Measurements from ENCODE around the gene AJM1. TPM values are rescaled to one million over a fixed set of nuclear protein-coding genes. Genes with fewer than 3 reads are reported as not detected.
A peak's percentile ranks its signal among the peaks of the same experiment; 100 is the strongest.
"Not testable (repeated sequence)": the region's sequence is repeated elsewhere in the genome, so short reads cannot be mapped to it uniquely, and the experiment has no call there.

The AJM1 gene
- total and polyA plus RNA-seq, 5 donors from 2014 or later: 0.10 to 4.3 (median 0.11) TPM; not detected in 2

DNA sequence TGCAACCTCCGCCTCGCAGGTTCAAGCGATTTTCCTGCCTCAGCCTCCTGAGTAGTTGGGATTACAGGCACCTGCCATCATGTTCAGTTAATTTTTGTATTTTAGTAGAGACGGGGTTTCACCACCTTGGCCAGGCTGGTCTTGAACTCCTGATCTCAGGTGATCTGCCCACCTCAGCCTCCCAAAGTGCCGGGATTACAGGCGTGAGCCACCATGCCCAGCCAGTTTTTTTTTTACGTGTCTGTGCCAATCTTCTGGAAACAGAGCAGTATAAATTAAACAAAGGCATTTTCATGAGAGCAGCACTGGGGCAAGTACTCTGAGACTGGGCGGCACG lies 40.6 kb downstream of the AJM1 start:
- not testable (repeated sequence) for H3K27me3 ChIP-seq (ENCODE audit: control insufficient read depth, insufficient read depth, low read length); H3K9me3 ChIP-seq (ENCODE audit: control insufficient read depth in 2 of 2, low read length in 2 of 2); H3K27me3 Mint-ChIP-seq; DNase-seq; ATAC-seq (ENCODE audit: low read depth in 2 of 2); H3K36me3 Mint-ChIP-seq; H3K9me3 Mint-ChIP-seq; H3K36me3 ChIP-seq (ENCODE audit: control insufficient read depth, insufficient read depth, low read length)
- peak overlapping the region; percentile 64 for H3K4me3 ChIP-seq (ENCODE audit: low read depth, low read length)
- peaks cover 45% of the 10 kb centered on the region for H3K4me1 ChIP-seq (ENCODE audit: control insufficient read depth, insufficient read depth, low read length, poor library complexity, severe bottlenecking)
- H3K4me1 Mint-ChIP-seq: peaks cover 7 to 37% (median 20%) of the 10 kb centered on the region in 4 donors
- H3K4me3 Mint-ChIP-seq: peak overlapping the region; percentile 77 to 93 (median 86)
- peak overlapping the region; percentile 91 for H3K27ac ChIP-seq (ENCODE audit: insufficient read depth, low read length, poor library complexity, severe bottlenecking)
- H3K27ac Mint-ChIP-seq: peak overlapping the region; percentile 84 to 97 (median 94)

DNA sequence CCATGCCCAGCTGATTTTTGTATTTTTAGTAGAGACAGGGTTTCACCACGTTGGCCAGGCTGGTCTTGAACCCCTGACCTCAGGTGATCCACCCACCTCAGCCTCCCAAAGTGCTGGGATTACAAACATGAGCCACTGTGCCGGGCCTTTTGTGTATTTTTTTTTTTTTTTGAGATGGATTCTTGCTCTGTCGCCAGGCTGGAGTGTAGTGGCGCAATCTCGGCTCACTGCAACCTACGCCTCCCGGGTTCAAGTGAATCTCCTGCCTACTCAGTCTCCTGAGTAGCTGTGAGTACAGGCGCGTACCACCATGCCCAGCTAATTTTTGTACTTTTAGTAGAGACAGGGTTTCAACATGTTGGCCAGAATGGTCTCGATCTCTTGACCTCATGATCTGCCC lies 41.4 kb downstream of the AJM1 start:
- Histone ChIP-seq H3K27ac (ENCODE audit: insufficient read depth, low read length, poor library complexity, severe bottlenecking) (peak overlapping the region; percentile 91), H3K4me1 (ENCODE audit: control insufficient read depth, insufficient read depth, low read length, poor library complexity, severe bottlenecking) (peaks cover 45% of the 10 kb centered on the region)
- not testable (repeated sequence) for H3K36me3 ChIP-seq (ENCODE audit: control insufficient read depth, insufficient read depth, low read length); H3K4me3 ChIP-seq (ENCODE audit: low read depth, low read length); DNase-seq; H3K9me3 Mint-ChIP-seq; H3K27me3 Mint-ChIP-seq; H3K9me3 ChIP-seq (ENCODE audit: control insufficient read depth in 2 of 2, low read length in 2 of 2); ATAC-seq (ENCODE audit: low read depth in 2 of 2); H3K36me3 Mint-ChIP-seq; H3K27me3 ChIP-seq (ENCODE audit: control insufficient read depth, insufficient read depth, low read length)
- H3K4me1 Mint-ChIP-seq: peaks cover 7 to 45% (median 20%) of the 10 kb centered on the region in 4 donors
- peak overlapping the region; percentile 48 to 94 (median 84) for H3K27ac Mint-ChIP-seq
- H3K4me3 Mint-ChIP-seq: peak overlapping the region in 2 of 4 donors; percentile 77 to 93

DNA sequence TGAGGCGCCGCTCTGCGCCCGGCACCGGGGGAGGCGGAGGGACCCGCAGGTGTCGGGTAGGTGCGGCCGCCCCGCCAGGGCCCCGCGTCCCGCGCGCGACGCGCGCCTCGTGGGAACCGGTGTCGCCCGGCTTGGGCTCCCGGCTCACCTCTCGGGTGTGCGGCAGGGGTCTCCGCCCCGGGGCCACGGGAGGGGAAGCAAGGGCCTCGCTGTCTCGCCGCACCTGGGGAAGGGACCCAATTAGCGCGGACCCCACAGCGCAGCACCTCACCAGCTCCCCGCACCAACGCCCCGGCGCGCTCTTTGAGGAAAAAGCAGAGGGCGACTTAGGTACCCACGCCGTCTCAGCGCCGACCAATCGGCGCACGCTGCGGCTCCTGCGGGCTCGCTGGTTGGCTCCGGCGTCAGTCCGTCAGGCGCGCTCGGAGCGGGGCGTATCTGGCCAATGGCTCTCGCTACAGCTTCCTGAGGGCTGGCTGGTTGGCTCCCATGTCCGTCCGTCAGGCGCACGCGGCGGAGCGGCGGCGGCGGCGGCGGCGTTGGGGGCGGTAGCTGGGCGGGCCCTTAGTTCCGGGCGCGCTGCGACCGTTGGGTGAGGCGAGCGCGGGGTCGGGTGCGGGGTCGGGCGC lies 43.8 kb downstream of the AJM1 start, which contains the start of gene TRAF2:
Gene TRAF2 (plus strand): TSS at position 567 of the 629 bp plus-strand sequence. CDS start 12,225 bp downstream, outside the sequence.
- no peaks in the 10 kb centered on the region for H3K27me3 Mint-ChIP-seq
- Histone ChIP-seq H3K36me3 (ENCODE audit: control insufficient read depth, insufficient read depth, low read length) (peaks cover 8% of the 10 kb centered on the region), H3K9me3 (ENCODE audit: control insufficient read depth in 2 of 2, low read length in 2 of 2) (no peaks in the 10 kb centered on the region), H3K4me3 (ENCODE audit: low read depth, low read length) (peak within 1 kb of the TSS; percentile 53), H3K27ac (ENCODE audit: insufficient read depth, low read length, poor library complexity, severe bottlenecking) (peak within 1 kb of the TSS; percentile 96), H3K4me1 (ENCODE audit: control insufficient read depth, insufficient read depth, low read length, poor library complexity, severe bottlenecking) (peaks cover 51% of the 10 kb centered on the region), H3K27me3 (ENCODE audit: control insufficient read depth, insufficient read depth, low read length) (no peaks in the 10 kb centered on the region)
- peak; percentile 96 to 100 (median 97) for DNase-seq
- no peaks in the 10 kb centered on the region for H3K9me3 Mint-ChIP-seq
- H3K4me3 Mint-ChIP-seq: peak within 1 kb of the TSS; percentile 87 to 95 (median 92)
- H3K27ac Mint-ChIP-seq: peak within 1 kb of the TSS; percentile 58 to 95 (median 91)
- ATAC-seq (ENCODE audit: low read depth in 2 of 2): peak; percentile 93 to 95
- H3K36me3 Mint-ChIP-seq: no peaks in the 10 kb centered on the region
- peaks cover 7 to 56% (median 22%) of the 10 kb centered on the region in 4 donors for H3K4me1 Mint-ChIP-seq

DNA sequence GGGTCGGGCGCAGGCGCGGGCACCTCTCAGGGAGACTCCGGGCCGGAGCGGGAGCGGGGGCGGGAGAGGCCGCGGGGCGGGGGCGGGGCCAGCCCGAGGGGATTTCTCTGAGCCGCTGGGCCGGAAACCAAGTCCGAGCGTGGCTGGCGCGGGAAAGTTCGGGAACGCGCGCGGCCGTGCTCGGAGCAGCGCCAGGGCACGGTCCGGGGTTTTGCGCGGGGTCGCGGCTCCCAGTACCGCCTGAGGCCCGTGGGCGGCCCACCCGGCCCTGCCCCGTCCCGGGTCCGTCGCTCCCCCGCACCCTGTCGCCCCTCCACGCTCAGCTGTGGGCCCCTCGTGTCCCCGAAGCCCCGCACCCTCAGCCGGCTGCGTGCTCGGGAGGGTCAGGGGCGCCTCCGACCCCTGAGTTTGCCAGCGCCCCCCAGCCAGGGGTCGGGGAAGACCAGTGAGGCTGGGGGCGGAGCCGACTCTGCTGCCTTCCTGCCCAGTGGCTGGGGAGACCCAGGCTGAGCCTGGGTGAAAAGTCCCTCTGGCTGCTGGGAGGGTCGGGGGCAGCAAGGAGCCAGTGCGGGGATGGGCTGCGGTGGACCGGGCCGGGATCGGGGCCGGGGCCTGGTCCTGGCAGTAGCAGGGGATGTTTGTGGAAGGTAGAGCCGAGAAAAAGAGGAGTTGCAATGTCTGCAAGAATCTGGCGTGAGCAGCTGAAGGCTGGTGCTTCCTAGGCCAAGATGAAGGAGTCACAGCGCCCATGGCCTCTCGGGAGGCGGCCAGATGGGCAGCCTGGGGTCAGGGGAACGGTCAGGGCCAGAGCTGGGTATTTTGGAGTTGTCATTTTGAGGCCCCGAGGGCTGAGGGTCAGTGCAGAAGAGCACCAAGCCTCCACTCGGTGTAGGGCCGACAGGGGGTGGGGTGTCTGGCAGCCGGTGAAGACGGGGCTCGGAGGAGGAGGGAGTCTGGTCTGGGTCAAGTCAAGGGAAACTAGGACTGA lies 44.6 kb downstream of the AJM1 start:
- peak overlapping the region; percentile 46 for H3K4me3 ChIP-seq (ENCODE audit: low read depth, low read length)

DNA sequence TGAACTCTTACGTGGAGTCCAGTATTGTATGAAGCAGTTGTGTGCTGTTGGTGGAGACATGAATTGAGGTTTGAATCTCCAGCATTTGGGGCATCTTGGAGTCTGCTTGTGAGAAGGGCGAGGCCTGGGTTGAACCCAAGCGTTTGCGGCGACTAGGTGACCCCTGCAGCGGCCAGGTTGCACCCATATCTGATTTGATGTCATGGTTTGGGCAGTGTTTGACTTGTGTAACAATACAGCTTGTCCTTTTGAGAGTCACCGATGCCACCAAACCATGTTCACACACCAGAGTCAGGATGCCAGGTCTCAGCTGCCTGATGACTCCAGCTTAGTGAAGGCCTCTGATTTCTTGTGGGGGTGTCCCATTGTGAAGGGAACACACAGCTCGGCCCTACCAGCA lies 46.2 kb downstream of the AJM1 start:
- Mint-ChIP-seq H3K36me3 (no peaks in the 10 kb centered on the region), H3K27ac (peak overlapping the region in 1 of 3 donors; percentile 42), H3K9me3 (no peaks in the 10 kb centered on the region), H3K4me3 (peak overlapping the region in 1 of 4 donors; percentile 95), H3K4me1 (peaks cover 7 to 50% (median 13%) of the 10 kb centered on the region in 4 donors), H3K27me3 (no peaks in the 10 kb centered on the region)
- H3K4me3 ChIP-seq (ENCODE audit: low read depth, low read length): no peak overlapping the region
- H3K27ac ChIP-seq (ENCODE audit: insufficient read depth, low read length, poor library complexity, severe bottlenecking): no peak overlapping the region
- H3K9me3 ChIP-seq (ENCODE audit: control insufficient read depth in 2 of 2, low read length in 2 of 2): no peaks in the 10 kb centered on the region
- H3K36me3 ChIP-seq (ENCODE audit: control insufficient read depth, insufficient read depth, low read length): peaks cover 11% of the 10 kb centered on the region
- ATAC-seq (ENCODE audit: low read depth in 2 of 2): no peak
- H3K4me1 ChIP-seq (ENCODE audit: control insufficient read depth, insufficient read depth, low read length, poor library complexity, severe bottlenecking): peaks cover 29% of the 10 kb centered on the region
- no peaks in the 10 kb centered on the region for H3K27me3 ChIP-seq (ENCODE audit: control insufficient read depth, insufficient read depth, low read length)
- DNase-seq: no peak

More for the DNA sequence above, 44.6 kb downstream of the AJM1 start:
- Mint-ChIP-seq H3K36me3 (no peaks in the 10 kb centered on the region), H3K4me1 (peaks cover 7 to 52% (median 17%) of the 10 kb centered on the region in 4 donors), H3K9me3 (no peaks in the 10 kb centered on the region), H3K27ac (peak overlapping the region; percentile 58 to 95 (median 91)), H3K4me3 (peak overlapping the region; percentile 87 to 95 (median 92)), H3K27me3 (no peaks in the 10 kb centered on the region)
- no peaks in the 10 kb centered on the region for H3K27me3 ChIP-seq (ENCODE audit: control insufficient read depth, insufficient read depth, low read length)
- H3K4me1 ChIP-seq (ENCODE audit: control insufficient read depth, insufficient read depth, low read length, poor library complexity, severe bottlenecking): peaks cover 43% of the 10 kb centered on the region
- peak in 2 of 3 donors; percentile 29 to 33 for DNase-seq
- ATAC-seq (ENCODE audit: low read depth in 2 of 2): peak in 1 of 2 donors; percentile 22
- no peaks in the 10 kb centered on the region for H3K9me3 ChIP-seq (ENCODE audit: control insufficient read depth in 2 of 2, low read length in 2 of 2)
- H3K27ac ChIP-seq (ENCODE audit: insufficient read depth, low read length, poor library complexity, severe bottlenecking): peak overlapping the region; percentile 96
- peaks cover 11% of the 10 kb centered on the region for H3K36me3 ChIP-seq (ENCODE audit: control insufficient read depth, insufficient read depth, low read length)

DNA sequence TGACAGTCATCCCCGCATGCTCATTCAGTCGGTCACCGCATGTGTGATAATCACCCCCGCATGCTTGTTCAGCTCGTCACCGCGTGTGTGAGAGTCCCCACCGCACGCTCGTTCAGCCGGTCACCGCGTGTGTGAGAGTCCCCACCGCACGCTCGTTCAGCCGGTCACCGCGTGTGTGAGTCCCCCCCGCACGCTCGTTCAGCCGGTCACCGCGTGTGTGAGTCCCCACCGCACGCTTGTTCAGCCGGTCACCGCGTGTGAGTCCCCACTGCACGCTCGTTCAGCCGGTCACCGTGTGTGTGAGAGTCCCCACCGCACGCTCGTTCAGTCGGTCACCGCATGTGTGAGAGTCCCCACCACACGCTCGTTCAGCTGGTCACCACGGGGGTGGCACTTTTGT lies 47.6 kb downstream of the AJM1 start:
- Mint-ChIP-seq H3K4me3 (peak overlapping the region in 1 of 4 donors; percentile 22), H3K36me3 (no peaks in the 10 kb centered on the region)
- peaks cover 29% of the 10 kb centered on the region for H3K4me1 ChIP-seq (ENCODE audit: control insufficient read depth, insufficient read depth, low read length, poor library complexity, severe bottlenecking)

DNA sequence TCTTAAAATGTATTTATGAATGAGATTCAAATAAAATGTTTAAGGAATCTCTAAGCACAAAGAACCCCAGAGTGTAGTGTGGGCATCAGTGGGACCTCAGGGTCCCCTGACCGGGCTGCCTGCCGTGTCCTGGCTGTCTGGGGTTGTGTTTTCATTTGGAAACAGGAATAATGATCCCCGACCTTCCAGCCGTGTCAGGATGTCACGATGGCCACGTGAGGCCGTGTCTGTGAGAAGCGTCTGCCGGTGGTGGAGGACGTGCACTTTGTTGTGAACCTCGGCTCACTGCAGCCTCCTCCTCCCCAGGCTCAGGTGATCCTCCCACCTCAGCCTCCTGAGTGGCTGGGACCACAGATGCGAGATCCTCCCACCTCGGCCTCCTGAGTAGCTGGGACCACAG lies 48.4 kb downstream of the AJM1 start:
- no peak overlapping the region for H3K4me3 ChIP-seq (ENCODE audit: low read depth, low read length)
- Mint-ChIP-seq H3K36me3 (no peaks in the 10 kb centered on the region), H3K9me3 (no peaks in the 10 kb centered on the region), H3K4me1 (peaks cover 7 to 56% (median 19%) of the 10 kb centered on the region in 4 donors), H3K4me3 (peak overlapping the region in 2 of 4 donors; percentile 22), H3K27ac (no peak overlapping the region), H3K27me3 (no peaks in the 10 kb centered on the region)
- peaks cover 11% of the 10 kb centered on the region for H3K36me3 ChIP-seq (ENCODE audit: control insufficient read depth, insufficient read depth, low read length)
- H3K27ac ChIP-seq (ENCODE audit: insufficient read depth, low read length, poor library complexity, severe bottlenecking): no peak overlapping the region
- peaks cover 21% of the 10 kb centered on the region for H3K4me1 ChIP-seq (ENCODE audit: control insufficient read depth, insufficient read depth, low read length, poor library complexity, severe bottlenecking)
- H3K9me3 ChIP-seq (ENCODE audit: control insufficient read depth in 2 of 2, low read length in 2 of 2): no peaks in the 10 kb centered on the region
- DNase-seq (no peak), ATAC-seq (ENCODE audit: low read depth in 2 of 2) (no peak)
- H3K27me3 ChIP-seq (ENCODE audit: control insufficient read depth, insufficient read depth, low read length): no peaks in the 10 kb centered on the region

More for the DNA sequence above, 47.6 kb downstream of the AJM1 start:
- Histone ChIP-seq H3K4me3 (ENCODE audit: low read depth, low read length) (no peak overlapping the region), H3K9me3 (ENCODE audit: control insufficient read depth in 2 of 2, low read length in 2 of 2) (no peaks in the 10 kb centered on the region), H3K27ac (ENCODE audit: insufficient read depth, low read length, poor library complexity, severe bottlenecking) (no peak overlapping the region), H3K27me3 (ENCODE audit: control insufficient read depth, insufficient read depth, low read length) (no peaks in the 10 kb centered on the region), H3K36me3 (ENCODE audit: control insufficient read depth, insufficient read depth, low read length) (peaks cover 11% of the 10 kb centered on the region)
- Mint-ChIP-seq H3K27me3 (no peaks in the 10 kb centered on the region), H3K4me1 (peaks cover 7 to 60% (median 18%) of the 10 kb centered on the region in 4 donors), H3K9me3 (no peaks in the 10 kb centered on the region), H3K27ac (no peak overlapping the region)
- ATAC-seq (ENCODE audit: low read depth in 2 of 2) (no peak), DNase-seq (no peak)
